Stimulated activated CD4-positive, alpha-beta T cell treated with anti-CD3 and anti-CD28 coated beads, TNF-alpha, amount 100 ng/mL, for 4 hours (primary cell): ENCODE results near the gene PIP5K1C.

Source experiments
- DNase-seq, 3 experiments: peaks; one replicate each; pipeline ENCODE4 v3.0.0-alpha.2; 2020; ENCODE audit warnings: low read depth in 3 of 3

Gene PIP5K1C

GRCh38 chr19:3694361-3695123 is 5.7 kb downstream of the PIP5K1C start:
- DNase-seq = no peak

GRCh38 chr19:3693025-3693925 is 7.0 kb downstream of the PIP5K1C start:
- no peak for DNase-seq

- DNase-seq = peak in 2 of 3 experiments; percentile 27 to 38
Measured at GRCh38 chr19:3692141-3693024, 7.9 kb downstream of the PIP5K1C start.

- DNase-seq = no peak
Measured at GRCh38 chr19:3691726-3692125, 8.5 kb downstream of the PIP5K1C start.

- no peak for DNase-seq
Measured at GRCh38 chr19:3691372-3691716, 8.9 kb downstream of the PIP5K1C start.

- no peak for DNase-seq
Measured at GRCh38 chr19:3690551-3691371, 9.5 kb downstream of the PIP5K1C start.

- DNase-seq = no peak
Measured at GRCh38 chr19:3687774-3688706, 12.2 kb downstream of the PIP5K1C start.

- no peak for DNase-seq
Measured at GRCh38 chr19:3687393-3687773, 12.9 kb downstream of the PIP5K1C start.

- no peak for DNase-seq
Measured at GRCh38 chr19:3684817-3685410, 15.4 kb downstream of the PIP5K1C start.

- DNase-seq = no peak
Measured at GRCh38 chr19:3684054-3684816, 16.0 kb downstream of the PIP5K1C start.

GRCh38 chr19:3683405-3684053 is 16.7 kb downstream of the PIP5K1C start:
- no peak for DNase-seq

GRCh38 chr19:3682741-3683404 is 17.4 kb downstream of the PIP5K1C start:
- DNase-seq = no peak

GRCh38 chr19:3682286-3682685 is 18.0 kb downstream of the PIP5K1C start:
- DNase-seq = no peak

GRCh38 chr19:3680939-3681338 is 19.3 kb downstream of the PIP5K1C start:
- no peak for DNase-seq

GRCh38 chr19:3679581-3679980 is 20.7 kb downstream of the PIP5K1C start:
- no peak for DNase-seq

- DNase-seq = no peak
Measured at GRCh38 chr19:3679138-3679537, 21.1 kb downstream of the PIP5K1C start.

- no peak for DNase-seq
Measured at GRCh38 chr19:3678188-3678587, 22.1 kb downstream of the PIP5K1C start.
